Ovary (tissue), 9 donors: ENCODE results near the gene MAOB. TPM values are rescaled to one million over a fixed set of nuclear protein-coding genes. Genes with fewer than 3 reads are reported as not detected.
A peak's percentile ranks its signal among the peaks of the same experiment; 100 is the strongest.

ENCODE experiments used
- DNase-seq, 5 donors: peaks; one replicate each; pipeline ENCODE4 v3.0.0-alpha.2; 2019 to 2020
- H3K27ac ChIP-seq, 2 donors: fragments of 200-600 bp; one replicate each; pipeline versions ENCODE4 v1.5.1 to v1.8.0; 2019 to 2022
- H3K27me3 ChIP-seq: fragments of 200-600 bp; one replicate; pipeline ENCODE4 v1.8.0; 2022
- H3K36me3 ChIP-seq: fragments of 200-600 bp; sonication (generic); one replicate; pipeline ENCODE4 v1.5.1; 2019
- H3K4me1 ChIP-seq: one replicate; pipeline ENCODE4 v1.8.1; 2013; ENCODE audit warnings: mild to moderate bottlenecking, moderate library complexity; ENCODE audit not compliant: insufficient read depth
- H3K4me3 ChIP-seq: fragments of 200-600 bp; sonication (generic); one replicate; pipeline ENCODE4 v1.5.1; 2017
- H3K9me3 ChIP-seq, 2 donors: fragments of 200-600 bp in 1 of 2; sonication (generic) in 1 of 2; one replicate each; pipeline versions ENCODE4 v1.5.1 to v1.8.1; 2013 to 2019; ENCODE audit warnings: mild to moderate bottlenecking in 1 of 2, moderate library complexity in 1 of 2
- EP300 ChIP-seq: sonication (generic); formaldehyde crosslinking; IDR thresholded peaks from one replicate; pipeline ENCODE4 v1.6.1; 2017; ENCODE audit warnings: antibody characterized with exemption
- POLR2A ChIP-seq: fragments of 450-650 bp; IDR thresholded peaks from one replicate; pipeline ENCODE4 v1.6.1; 2017; ENCODE audit warnings: antibody characterized with exemption, mild to moderate bottlenecking, moderate library complexity
- WGBS, 3 donors: extraction: QIAGEN DNeasy Blood & Tissue Kit in 1 of 3; methylation state at CpG; one replicate each; pipeline versions ENCODE4 v1.1.5 to v1.1.7; 2013 to 2017; 5-methylcytosine and 5-hydroxymethylcytosine counted together
- intact Hi-C, 4 donors: fragments of 100-400 bp; cut with DNase I; formaldehyde crosslinking; loops; one replicate each; pipeline versions ENCODE4 v1.11.0 to v1.15.1; 2022 to 2023
- polyA plus RNA-seq, 2 donors: library from polyadenylated mRNA; stranded (reverse); fragments of 200-250 nt in 1 of 2; fragments of 350-450 nt in 1 of 2; fragmentation: Illumina TruSeq in 1 of 2; extraction: RNeasy Lipid Tissue Mini Kit (QIAGEN cat#74804) in 1 of 2; gene quantifications; one replicate each; pipeline ENCODE4 v1.2.3, GENCODE V29; 2013 to 2014
- total RNA-seq, 7 donors: library from RNA; depleted of rRNA in 2 of 7; stranded (reverse); fragments of >200 nt in 2 of 7; fragmentation: NEBNext Ultra II Directional in 3 of 7; extraction: Animal tissue kit (Norgen Biotek cat#: 25700) in 3 of 7; gene quantifications; one replicate each; pipeline versions ENCODE4 v1.1.0 to v1.2.4, GENCODE V29; 2016 to 2023
- TF ChIP-seq, protein P1 (sequence below), 3 donors: fragments of 450-650 bp in 2 of 3; fragments of 200-600 bp in 1 of 3; IDR thresholded peaks; one replicate each; pipeline versions ENCODE4 v1.5.1 to v1.8.0; 2016 to 2022; ENCODE audit warnings: antibody characterized with exemption in 3 of 3, mild to moderate bottlenecking in 1 of 3
- donor health status: DM: no; HTN: no; CAD: no; lungs with moderate emphysema.
- donor health status: DM: no; HTN: no; CAD: no.
- donor health status: Bipolar disorder and iron deficiency.
- donor health status: DM: yes; HTN: yes; CAD: no.
- donor health status: DM: no; HTN: no; CAD: no.
- donor health status: DM: yes; HTN: yes; CAD: no.

The MAOB gene
- total and polyA plus RNA-seq, 9 donors, result 57.2 to 322 (median 180) TPM

DNA sequence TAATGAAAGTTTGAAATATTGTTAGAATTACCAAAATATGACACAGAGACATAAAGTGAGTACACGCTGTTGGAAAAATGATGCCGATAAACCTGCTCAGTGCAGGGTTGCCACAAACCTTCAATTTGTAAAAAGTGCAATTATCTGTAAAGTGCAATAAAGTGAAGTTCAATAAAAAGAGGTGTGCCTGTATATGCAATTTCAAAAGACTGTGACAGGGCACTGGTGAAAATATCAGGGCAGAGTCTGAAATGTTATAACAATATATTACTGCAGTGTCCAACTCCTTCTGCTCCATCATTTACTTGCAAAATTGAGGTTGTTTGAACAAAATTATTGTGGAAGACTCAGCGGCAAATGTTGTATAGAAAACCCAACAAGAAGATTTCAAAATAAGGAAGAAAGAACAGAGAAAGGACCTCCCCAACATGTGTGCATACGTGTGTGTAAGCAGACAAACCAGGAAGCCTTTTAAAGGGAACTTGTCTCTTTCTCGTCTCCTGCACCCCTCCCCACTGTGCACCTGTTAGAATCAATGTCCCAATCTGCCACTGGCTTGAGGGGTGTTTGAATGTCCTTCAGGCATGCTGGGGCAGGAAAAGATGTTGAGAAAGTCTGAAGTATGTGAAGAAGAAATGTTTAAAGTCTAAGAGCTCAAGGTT lies 96.2 kb downstream of the MAOB start:
- H3K27me3 ChIP-seq, result no peaks in the 10 kb centered on the region
- no peak for TF ChIP-seq POLR2A

DNA sequence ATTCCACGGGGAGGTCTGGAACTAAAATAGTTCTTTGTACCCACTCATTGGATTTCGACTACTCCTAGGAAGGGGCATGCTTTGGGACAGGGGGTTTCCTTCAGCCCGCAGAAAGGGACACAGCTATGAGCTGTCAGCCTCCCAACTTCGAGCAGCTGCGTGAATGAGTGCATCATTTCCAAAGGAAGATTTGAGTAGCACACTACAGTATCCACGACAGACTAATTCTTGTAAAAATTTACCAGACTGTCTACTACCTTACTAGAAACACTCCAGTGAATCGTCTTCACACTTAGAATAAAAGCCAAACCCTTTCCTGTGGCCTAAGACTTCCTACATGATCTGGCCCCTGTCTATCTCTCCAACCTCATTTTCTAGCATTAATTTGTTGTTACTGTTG lies 124.2 kb downstream of the MAOB start:
- Histone ChIP-seq H3K27me3 (no peaks in the 10 kb centered on the region), H3K27ac (no peak overlapping the region), H3K36me3 (no peaks in the 10 kb centered on the region), H3K4me3 (no peak overlapping the region), H3K9me3 (no peaks in the 10 kb centered on the region), H3K4me1 (no peaks in the 10 kb centered on the region)
- DNase-seq, result no peak
- TF ChIP-seq EP300 (no peak), POLR2A (no peak)
- TF ChIP-seq, protein P1, sequence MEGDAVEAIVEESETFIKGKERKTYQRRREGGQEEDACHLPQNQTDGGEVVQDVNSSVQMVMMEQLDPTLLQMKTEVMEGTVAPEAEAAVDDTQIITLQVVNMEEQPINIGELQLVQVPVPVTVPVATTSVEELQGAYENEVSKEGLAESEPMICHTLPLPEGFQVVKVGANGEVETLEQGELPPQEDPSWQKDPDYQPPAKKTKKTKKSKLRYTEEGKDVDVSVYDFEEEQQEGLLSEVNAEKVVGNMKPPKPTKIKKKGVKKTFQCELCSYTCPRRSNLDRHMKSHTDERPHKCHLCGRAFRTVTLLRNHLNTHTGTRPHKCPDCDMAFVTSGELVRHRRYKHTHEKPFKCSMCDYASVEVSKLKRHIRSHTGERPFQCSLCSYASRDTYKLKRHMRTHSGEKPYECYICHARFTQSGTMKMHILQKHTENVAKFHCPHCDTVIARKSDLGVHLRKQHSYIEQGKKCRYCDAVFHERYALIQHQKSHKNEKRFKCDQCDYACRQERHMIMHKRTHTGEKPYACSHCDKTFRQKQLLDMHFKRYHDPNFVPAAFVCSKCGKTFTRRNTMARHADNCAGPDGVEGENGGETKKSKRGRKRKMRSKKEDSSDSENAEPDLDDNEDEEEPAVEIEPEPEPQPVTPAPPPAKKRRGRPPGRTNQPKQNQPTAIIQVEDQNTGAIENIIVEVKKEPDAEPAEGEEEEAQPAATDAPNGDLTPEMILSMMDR (IDR thresholded peaks at IDR 0.05), result no peak
- 70 to 81% (median 76%) methylated on average over 7 of the region's 7 CpGs for WGBS, 3 donors
- intact Hi-C loops, result no loop called here

More for the DNA sequence above, 96.2 kb downstream of the MAOB start:
- no peak overlapping the region for H3K4me3 ChIP-seq
- no peak overlapping the region for H3K27ac ChIP-seq
- H3K4me1 ChIP-seq, result no peaks in the 10 kb centered on the region
- H3K9me3 ChIP-seq, result no peaks in the 10 kb centered on the region
- H3K36me3 ChIP-seq, result no peaks in the 10 kb centered on the region
- DNase-seq, result no peak
- intact Hi-C loops, result no loop called here
- 78 to 88% (median 82%) methylated on average over 5 of the region's 5 CpGs for WGBS, 3 donors

DNA sequence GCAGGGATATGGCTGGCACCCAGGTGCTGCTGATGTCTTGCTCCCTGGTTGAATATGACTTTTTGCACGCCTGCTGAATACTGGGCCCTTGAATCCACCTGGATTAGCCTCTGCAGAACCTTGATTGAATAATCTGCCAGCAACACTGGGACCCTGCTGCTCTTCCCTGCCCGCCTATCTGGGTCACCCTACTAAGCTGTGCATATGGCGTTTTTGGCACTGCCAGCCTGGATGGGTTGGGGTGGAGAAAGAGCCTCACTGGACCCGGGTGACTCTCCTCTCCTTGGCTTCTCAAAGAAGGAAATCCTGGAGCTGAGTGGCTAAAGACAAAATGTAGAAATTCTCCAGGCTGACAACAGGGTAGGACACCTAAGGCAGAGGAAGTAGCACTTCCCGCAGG lies 126.2 kb downstream of the MAOB start:
- 67 to 82% (median 73%) methylated on average over 5 of the region's 5 CpGs for WGBS, 3 donors
- H3K27ac ChIP-seq, result no peak overlapping the region
- intact Hi-C loops, result no loop called here
- TF ChIP-seq EP300 (no peak), POLR2A (no peak)
- TF ChIP-seq, protein P1 (IDR thresholded peaks at IDR 0.05), result no peak
- no peaks in the 10 kb centered on the region for H3K36me3 ChIP-seq
- no peak for DNase-seq
- H3K4me3 ChIP-seq, result no peak overlapping the region
- H3K4me1 ChIP-seq, result no peaks in the 10 kb centered on the region
- H3K27me3 ChIP-seq, result no peaks in the 10 kb centered on the region
- no peaks in the 10 kb centered on the region for H3K9me3 ChIP-seq

DNA sequence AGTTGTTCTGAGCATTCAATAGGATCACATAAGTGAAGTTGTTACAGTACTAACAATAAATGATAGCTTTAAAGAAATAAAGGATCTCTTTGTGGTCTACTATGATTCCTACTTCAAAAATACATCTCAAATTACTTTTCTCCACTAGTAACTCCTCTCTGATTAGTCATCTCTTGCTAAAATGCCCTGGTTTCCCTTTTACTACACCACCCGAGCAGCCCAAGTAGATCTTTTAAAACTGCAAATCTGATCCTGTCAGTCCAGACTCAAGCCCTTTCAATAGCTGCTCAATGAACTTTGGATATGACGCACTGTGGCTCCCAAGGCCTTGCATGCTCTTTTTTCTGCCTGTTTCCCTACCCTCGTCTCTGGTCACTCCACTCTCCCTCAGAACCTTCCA lies 128.6 kb downstream of the MAOB start:
- WGBS, 3 donors, result 64 to 67% (median 67%) methylated on average over 3 of the region's 3 CpGs
- Histone ChIP-seq H3K27me3 (no peaks in the 10 kb centered on the region), H3K27ac (no peak overlapping the region), H3K4me1 (no peaks in the 10 kb centered on the region), H3K9me3 (no peaks in the 10 kb centered on the region), H3K36me3 (no peaks in the 10 kb centered on the region), H3K4me3 (no peak overlapping the region)
- DNase-seq, result no peak
- no peak for TF ChIP-seq POLR2A
- TF ChIP-seq, protein P1 (IDR thresholded peaks at IDR 0.05), result no peak
- TF ChIP-seq EP300, result no peak
- intact Hi-C loops, result loop anchor here in 2 of 4 donors (5.0 kb wide), 2 partner anchors 191 to 196 kb away; no protein-coding TSS in a partner anchor

DNA sequence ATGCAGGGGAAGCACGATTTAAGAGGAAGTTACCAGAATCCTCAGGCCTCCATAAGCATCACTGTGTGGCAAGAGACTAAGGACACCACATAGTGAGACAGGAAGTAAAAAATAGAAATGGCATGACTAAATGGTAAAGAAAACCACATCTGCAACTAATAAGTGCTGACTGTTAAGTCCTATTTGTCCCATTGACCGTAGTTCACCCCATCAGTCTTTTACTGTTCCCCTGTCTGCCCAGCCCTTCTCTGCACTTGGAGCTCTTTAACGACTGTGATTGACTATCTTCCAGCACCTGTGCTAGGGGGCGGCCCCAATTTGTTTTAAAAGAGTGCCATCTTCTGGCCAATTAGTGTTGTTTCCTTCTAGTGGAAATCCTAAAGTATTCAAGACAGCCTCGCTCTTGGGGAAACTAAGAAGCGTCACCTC lies 132.0 kb downstream of the MAOB start:
- peak in 4 of 5 donors; percentile 24 to 58 (median 38) for DNase-seq
- WGBS, 3 donors, result 19 to 20% (median 20%) methylated on average over 6 of the region's 6 CpGs
- Histone ChIP-seq H3K4me1 (no peaks in the 10 kb centered on the region), H3K36me3 (no peaks in the 10 kb centered on the region), H3K27me3 (no peaks in the 10 kb centered on the region), H3K9me3 (no peaks in the 10 kb centered on the region), H3K4me3 (no peak overlapping the region), H3K27ac (no peak overlapping the region)
- intact Hi-C loops, result loop anchor here in 2 of 4 donors (5.0 kb wide), 2 partner anchors 188 to 193 kb away; no protein-coding TSS in a partner anchor
- TF ChIP-seq EP300 (no peak), POLR2A (no peak)
- TF ChIP-seq, protein P1 (IDR thresholded peaks at IDR 0.05), result peak; percentile 16 to 56 (median 48)
